K562 treated with DMSO at 1 percent for 4 hours (cell line): ENCODE data around the gene CTH. TPM values are rescaled to one million over a fixed set of nuclear protein-coding genes. Genes with fewer than 3 reads are reported as not detected.

Experiments used
- total RNA-seq: library from RNA; unstranded; fragments of 300-600 nt; gene quantifications from 2 replicates; pipeline ENCODE4 v1.2.3, GENCODE V29; 2022; ENCODE audit not compliant: insufficient read depth

The CTH gene
- 83.7 and 91.2 TPM in 2 replicates for total RNA-seq

DNA sequence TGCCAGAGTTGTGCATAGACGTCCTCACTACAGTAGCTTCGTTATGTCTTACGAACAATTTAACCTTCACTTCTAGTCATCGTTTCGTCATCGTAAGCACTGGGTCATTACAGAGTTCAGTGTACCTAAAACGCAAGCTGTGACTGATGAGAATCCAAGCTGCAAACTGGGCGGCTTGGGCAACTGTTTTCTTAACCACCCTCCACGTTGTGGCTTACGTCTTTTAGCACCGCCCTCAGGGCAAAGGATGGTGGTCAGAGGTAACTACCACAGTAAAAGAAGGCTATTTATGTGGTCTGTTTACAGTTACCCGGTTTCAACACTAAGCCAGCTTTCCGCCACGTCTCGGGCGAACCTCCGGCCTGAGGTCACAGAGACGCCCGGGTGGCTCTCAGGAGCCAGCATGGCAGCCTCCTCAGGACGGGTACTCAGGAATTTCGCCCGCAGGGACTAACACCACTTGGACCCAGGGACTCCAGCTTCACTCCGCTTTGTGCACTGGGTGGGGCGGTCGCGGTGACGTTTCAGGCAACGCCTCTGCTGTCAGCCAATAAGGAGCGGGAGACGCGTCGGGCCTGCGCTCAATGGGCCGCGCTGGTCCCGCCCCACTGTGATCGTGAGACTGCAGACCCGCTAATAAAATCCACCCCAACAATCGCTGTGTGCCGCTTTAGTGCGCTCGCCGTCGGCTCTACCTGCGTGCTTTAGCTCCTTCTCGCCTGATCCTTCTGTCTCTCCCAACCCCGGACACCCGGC, at the start of gene CTH:
Gene CTH, plus strand, starts transcription at position 665 of the 756 bp plus-strand sequence. CDS start 148 bp downstream, outside the sequence.

Other genes starting within 250 kb of the CTH start
- 12.2 and 12.7 TPM in 2 replicates for gene LRRC40, start 205.7 kb upstream of the CTH start, total RNA-seq
- 92.2 and 136 TPM in 2 replicates for gene SRSF11, start 189.9 kb upstream of the CTH start, total RNA-seq
- 7.4 and 8.6 TPM in 2 replicates for gene ANKRD13C, start 56.5 kb upstream of the CTH start, total RNA-seq